Chondrocyte (in vitro differentiated cells): ENCODE measurements around the gene ASCC3. TPM values are rescaled to one million over a fixed set of nuclear protein-coding genes. Genes with fewer than 3 reads are reported as not detected.

ENCODE experiments used
- DNase-seq: peaks from one replicate; pipeline ENCODE4 v3.0.0; 2021; ENCODE audit warnings: mixed read lengths, low spot score
- H3K27ac Mint-ChIP-seq: one replicate; pipeline ENCODE4 v1.8.0; 2021; ENCODE audit warnings: mild to moderate bottlenecking, moderate library complexity, mixed read lengths; ENCODE audit not compliant: unreplicated experiment
- H3K27me3 Mint-ChIP-seq: 2 replicates; pipeline ENCODE4 v1.8.0; 2021; ENCODE audit warnings: low read depth, mixed read lengths
- H3K36me3 Mint-ChIP-seq: 2 replicates; pipeline ENCODE4 v1.8.0; 2021; ENCODE audit warnings: low read depth, mixed read lengths
- H3K4me1 Mint-ChIP-seq: 2 replicates; pipeline ENCODE4 v1.8.0; 2021; ENCODE audit warnings: low read depth, mild to moderate bottlenecking, mixed read lengths
- H3K4me3 Mint-ChIP-seq: one replicate; pipeline ENCODE4 v1.8.0; 2021; ENCODE audit warnings: mild to moderate bottlenecking, moderate library complexity, mixed read lengths; ENCODE audit not compliant: unreplicated experiment
- H3K9me3 Mint-ChIP-seq: 2 replicates; pipeline ENCODE4 v1.8.0; 2021; ENCODE audit warnings: low read depth, mixed read lengths
- CTCF ChIP-seq: fragments of 200-600 bp; sonication (generic); IDR thresholded peaks from 2 replicates; pipeline ENCODE4 v1.5.0; 2021; ENCODE audit warnings: antibody characterized with exemption, mild to moderate bottlenecking, moderate library complexity
- total RNA-seq: library from RNA; stranded (reverse); gene quantifications from 3 replicates; pipeline ENCODE4 v1.2.1, GENCODE V29; 2021

ASCC3 gene
- total RNA-seq, 1 donor from 2014 or later: 54.3 TPM

GRCh38 chr6:100886076-100886475 is 4.9 kb upstream of the ASCC3 start:
- no peak for TF ChIP-seq CTCF
- Mint-ChIP-seq H3K9me3 (no peaks in the 10 kb centered on the region), H3K4me3 (no peak overlapping the region), H3K27ac (no peak overlapping the region), H3K27me3 (no peaks in the 10 kb centered on the region), H3K36me3 (peaks cover 2% of the 10 kb centered on the region), H3K4me1 (peaks cover 18% of the 10 kb centered on the region)
- no peak for DNase-seq

- no peak overlapping the region for H3K27ac Mint-ChIP-seq
- no peaks in the 10 kb centered on the region for H3K27me3 Mint-ChIP-seq
- H3K9me3 Mint-ChIP-seq: no peaks in the 10 kb centered on the region
- no peak for TF ChIP-seq CTCF
- H3K4me1 Mint-ChIP-seq: peaks cover 33% of the 10 kb centered on the region
- H3K4me3 Mint-ChIP-seq: no peak overlapping the region
- no peak for DNase-seq
- peaks cover 2% of the 10 kb centered on the region for H3K36me3 Mint-ChIP-seq
Observed at GRCh38 chr6:100883347-100883746, 2.2 kb upstream of the ASCC3 start.

- H3K9me3 Mint-ChIP-seq: no peaks in the 10 kb centered on the region
- no peak for TF ChIP-seq CTCF
- H3K4me3 Mint-ChIP-seq: peak overlapping the region; percentile 100
- peaks cover 48% of the 10 kb centered on the region for H3K4me1 Mint-ChIP-seq
- DNase-seq: no peak
- peak overlapping the region; percentile 98 for H3K27ac Mint-ChIP-seq
- peaks cover 2% of the 10 kb centered on the region for H3K36me3 Mint-ChIP-seq
- H3K27me3 Mint-ChIP-seq: no peaks in the 10 kb centered on the region
Observed at GRCh38 chr6:100881707-100882040, 545 bp upstream of the ASCC3 start.

GRCh38 chr6:100880149-100880852 is 828 bp downstream of the ASCC3 start:
- Mint-ChIP-seq H3K4me3 (peak overlapping the region; percentile 100), H3K27me3 (no peaks in the 10 kb centered on the region), H3K36me3 (peaks cover 4% of the 10 kb centered on the region), H3K9me3 (no peaks in the 10 kb centered on the region), H3K4me1 (peaks cover 57% of the 10 kb centered on the region), H3K27ac (peak overlapping the region; percentile 98)
- no peak for TF ChIP-seq CTCF
- DNase-seq: no peak

GRCh38 chr6:100879317-100879716 is 1.8 kb downstream of the ASCC3 start:
- no peaks in the 10 kb centered on the region for H3K9me3 Mint-ChIP-seq

More at GRCh38 chr6:100879317-100879716, 1.8 kb downstream of the ASCC3 start:
- Mint-ChIP-seq H3K36me3 (peaks cover 4% of the 10 kb centered on the region), H3K4me3 (peak overlapping the region; percentile 20), H3K27me3 (no peaks in the 10 kb centered on the region), H3K27ac (peak overlapping the region; percentile 62), H3K4me1 (peaks cover 65% of the 10 kb centered on the region)
- no peak for TF ChIP-seq CTCF
- no peak for DNase-seq
